Tibial nerve (tissue), 4 donors: Measurements from ENCODE around the gene AAK1. TPM values are rescaled to one million over a fixed set of nuclear protein-coding genes. Genes with fewer than 3 reads are reported as not detected.

Experiments
- DNase-seq, 2 donors: peaks; one replicate each; pipeline ENCODE4 v3.0.0-alpha.2; 2019; ENCODE audit warnings: low spot score in 2 of 2
- H3K27ac ChIP-seq, 4 donors: fragments of 200-600 bp; sonication (generic) in 3 of 4; one replicate each; pipeline ENCODE4 v1.5.1; 2017 to 2019; ENCODE audit warnings: mild to moderate bottlenecking in 1 of 4
- H3K27me3 ChIP-seq, 2 donors: fragments of 200-600 bp; sonication (generic) in 1 of 2; one replicate each; pipeline versions ENCODE4 v1.5.1 to v1.6.0; 2017 to 2019
- H3K36me3 ChIP-seq, 3 donors: fragments of 200-600 bp; sonication (generic); one replicate each; pipeline ENCODE4 v1.5.1; 2018 to 2019
- H3K4me1 ChIP-seq, 4 donors: fragments of 200-600 bp; sonication (generic) in 3 of 4; one replicate each; pipeline ENCODE4 v1.5.1; 2017 to 2019
- H3K4me3 ChIP-seq, 4 donors: fragments of 200-600 bp; sonication (generic) in 3 of 4; one replicate each; pipeline ENCODE4 v1.5.1; 2017 to 2019; ENCODE audit warnings: mild to moderate bottlenecking in 1 of 4, moderate library complexity in 1 of 4
- H3K9me3 ChIP-seq, 4 donors: fragments of 200-600 bp; sonication (generic) in 3 of 4; one replicate each; pipeline ENCODE4 v1.5.1; 2017 to 2019
- EP300 ChIP-seq, 2 donors: sonication (generic); formaldehyde crosslinking; IDR thresholded peaks; one replicate each; pipeline ENCODE4 v1.6.1; 2017; ENCODE audit warnings: antibody characterized with exemption in 2 of 2, mild to moderate bottlenecking in 1 of 2
- POLR2A ChIP-seq, 2 donors: fragments of 450-650 bp; IDR thresholded peaks; one replicate each; pipeline ENCODE4 v1.6.1; 2017; ENCODE audit warnings: antibody characterized with exemption in 2 of 2, mild to moderate bottlenecking in 2 of 2, moderate library complexity in 2 of 2
- WGBS, 2 donors: methylation state at CpG; one replicate each; pipeline ENCODE4 v1.1.5; 2018; 5-methylcytosine and 5-hydroxymethylcytosine counted together
- total RNA-seq, 4 donors: library from RNA; depleted of rRNA; stranded (reverse); fragments of >200 nt; gene quantifications; one replicate each; pipeline ENCODE4 v1.1.0, GENCODE V29; 2016
- TF ChIP-seq, protein P1 (sequence below), 5 experiments: fragments of 200-600 bp in 3 of 5; fragments of 450-650 bp in 2 of 5; sonication (generic) in 3 of 5; IDR thresholded peaks; one replicate each; pipeline ENCODE4 v1.5.1; 2016 to 2019; ENCODE audit warnings: antibody characterized with exemption in 5 of 5, mild to moderate bottlenecking in 3 of 5, moderate library complexity in 2 of 5

The AAK1 gene
- total RNA-seq, 4 donors from 2014 or later, result 29.2 to 70.5 (median 44.5) TPM

- H3K27me3 ChIP-seq, result no peaks in the 10 kb centered on the region
- H3K36me3 ChIP-seq, result peaks cover 0 to 53% (median 0%) of the 10 kb centered on the region in 3 donors
- 56 to 60% methylated on average over 4 of the region's 4 CpGs for WGBS, 2 donors
- DNase-seq, result no peak
- H3K4me3 ChIP-seq, result no peak overlapping the region
- no peak for TF ChIP-seq EP300 (IDR thresholded peaks at IDR 0.05)
- TF ChIP-seq, protein P1, sequence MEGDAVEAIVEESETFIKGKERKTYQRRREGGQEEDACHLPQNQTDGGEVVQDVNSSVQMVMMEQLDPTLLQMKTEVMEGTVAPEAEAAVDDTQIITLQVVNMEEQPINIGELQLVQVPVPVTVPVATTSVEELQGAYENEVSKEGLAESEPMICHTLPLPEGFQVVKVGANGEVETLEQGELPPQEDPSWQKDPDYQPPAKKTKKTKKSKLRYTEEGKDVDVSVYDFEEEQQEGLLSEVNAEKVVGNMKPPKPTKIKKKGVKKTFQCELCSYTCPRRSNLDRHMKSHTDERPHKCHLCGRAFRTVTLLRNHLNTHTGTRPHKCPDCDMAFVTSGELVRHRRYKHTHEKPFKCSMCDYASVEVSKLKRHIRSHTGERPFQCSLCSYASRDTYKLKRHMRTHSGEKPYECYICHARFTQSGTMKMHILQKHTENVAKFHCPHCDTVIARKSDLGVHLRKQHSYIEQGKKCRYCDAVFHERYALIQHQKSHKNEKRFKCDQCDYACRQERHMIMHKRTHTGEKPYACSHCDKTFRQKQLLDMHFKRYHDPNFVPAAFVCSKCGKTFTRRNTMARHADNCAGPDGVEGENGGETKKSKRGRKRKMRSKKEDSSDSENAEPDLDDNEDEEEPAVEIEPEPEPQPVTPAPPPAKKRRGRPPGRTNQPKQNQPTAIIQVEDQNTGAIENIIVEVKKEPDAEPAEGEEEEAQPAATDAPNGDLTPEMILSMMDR (IDR thresholded peaks at IDR 0.05), result no peak
- TF ChIP-seq POLR2A (IDR thresholded peaks at IDR 0.05), result no peak
- H3K4me1 ChIP-seq, result no peaks in the 10 kb centered on the region
- H3K9me3 ChIP-seq, result no peaks in the 10 kb centered on the region
- H3K27ac ChIP-seq, result no peak overlapping the region
Measured at GRCh38 chr2:69483024-69483423, 160.5 kb downstream of the AAK1 start.

DNA sequence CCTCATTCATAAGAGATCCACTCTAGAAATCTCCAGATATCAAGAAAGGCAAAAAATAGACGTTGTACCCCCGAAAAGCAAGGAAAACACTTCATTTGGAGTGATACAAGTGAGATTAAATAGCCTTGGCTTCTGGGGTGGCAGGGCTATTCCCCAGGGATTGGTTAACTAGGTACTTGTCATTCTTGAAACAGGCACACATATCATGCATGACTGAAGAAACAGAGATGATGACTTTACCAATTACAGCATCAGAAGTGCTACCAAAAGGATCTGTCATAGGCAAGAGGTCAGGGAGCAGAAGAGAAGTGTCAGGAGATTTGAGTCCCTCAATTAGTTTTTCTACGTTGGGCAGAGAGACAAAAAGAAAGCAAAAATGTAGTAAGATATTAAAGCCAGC, 161.1 kb downstream of the AAK1 start:
- DNase-seq, result no peak
- Histone ChIP-seq H3K27me3 (no peaks in the 10 kb centered on the region), H3K27ac (no peak overlapping the region), H3K4me3 (no peak overlapping the region), H3K9me3 (no peaks in the 10 kb centered on the region), H3K36me3 (peaks cover 0 to 58% (median 0%) of the 10 kb centered on the region in 3 donors), H3K4me1 (no peaks in the 10 kb centered on the region)
- 77 to 79% methylated on average over 3 of the region's 3 CpGs for WGBS, 2 donors
- no peak for TF ChIP-seq POLR2A (IDR thresholded peaks at IDR 0.05)
- TF ChIP-seq, protein P1 (IDR thresholded peaks at IDR 0.05), result no peak
- no peak for TF ChIP-seq EP300 (IDR thresholded peaks at IDR 0.05)

GRCh38 chr2:69481421-69481820, 162.1 kb downstream of the AAK1 start:
- no peak for DNase-seq
- H3K36me3 ChIP-seq, result peaks cover 0 to 54% (median 0%) of the 10 kb centered on the region in 3 donors
- no peaks in the 10 kb centered on the region for H3K27me3 ChIP-seq
- H3K4me3 ChIP-seq, result no peak overlapping the region
- WGBS, 2 donors, result 100% methylated on average over 1 of the region's 1 CpG
- H3K9me3 ChIP-seq, result no peaks in the 10 kb centered on the region
- H3K4me1 ChIP-seq, result no peaks in the 10 kb centered on the region
- no peak overlapping the region for H3K27ac ChIP-seq
- TF ChIP-seq POLR2A (IDR thresholded peaks at IDR 0.05) (no peak), EP300 (IDR thresholded peaks at IDR 0.05) (no peak)
- TF ChIP-seq, protein P1 (IDR thresholded peaks at IDR 0.05), result no peak

DNA sequence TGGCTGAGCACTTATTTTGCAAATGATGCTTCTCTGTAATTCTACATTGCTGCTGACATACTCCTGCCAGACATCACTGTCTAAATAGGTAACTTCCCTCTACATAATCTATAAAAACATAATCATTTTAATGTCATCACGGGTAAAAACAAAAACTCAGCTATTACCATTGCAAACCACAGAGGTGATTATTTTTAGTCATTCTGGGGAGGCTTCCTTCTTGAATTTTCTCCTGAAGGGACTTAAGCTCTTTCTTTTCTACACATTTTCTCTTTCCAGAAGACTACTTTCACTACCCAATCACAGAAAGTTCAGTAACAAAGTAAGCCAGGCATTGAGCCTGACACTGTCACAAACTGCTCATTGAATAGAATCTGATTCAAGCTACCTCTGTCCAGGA, 165.9 kb downstream of the AAK1 start:
- Histone ChIP-seq H3K27me3 (no peaks in the 10 kb centered on the region), H3K27ac (no peak overlapping the region), H3K36me3 (peaks cover 0 to 68% (median 0%) of the 10 kb centered on the region in 3 donors), H3K9me3 (no peaks in the 10 kb centered on the region), H3K4me1 (no peaks in the 10 kb centered on the region), H3K4me3 (no peak overlapping the region)
- WGBS, 2 donors, result 69 to 78% methylated on average over 1 of the region's 1 CpG
- TF ChIP-seq, protein P1 (IDR thresholded peaks at IDR 0.05), result no peak
- TF ChIP-seq EP300 (IDR thresholded peaks at IDR 0.05) (no peak), POLR2A (IDR thresholded peaks at IDR 0.05) (no peak)
- no peak for DNase-seq

DNA sequence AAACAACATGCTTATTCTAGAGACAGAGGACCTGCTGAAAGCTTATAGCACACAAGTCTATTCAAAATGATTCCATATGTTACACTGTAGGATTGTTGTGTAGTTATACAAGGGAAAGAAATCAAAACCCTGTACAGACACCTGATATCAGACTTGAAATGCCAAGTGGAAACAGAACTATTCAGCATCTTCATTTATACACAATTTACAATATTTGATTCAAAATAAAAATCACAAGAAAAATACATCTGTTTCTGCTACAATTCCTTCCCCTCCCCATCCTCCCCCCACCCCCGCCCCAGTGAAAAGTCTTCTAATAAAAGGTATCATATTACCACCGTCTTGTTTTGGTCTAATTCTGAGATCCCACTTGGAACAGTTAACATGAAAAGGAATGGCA, 168.9 kb downstream of the AAK1 start:
- Histone ChIP-seq H3K4me1 (no peaks in the 10 kb centered on the region), H3K27ac (no peak overlapping the region), H3K9me3 (no peaks in the 10 kb centered on the region), H3K4me3 (no peak overlapping the region), H3K27me3 (no peaks in the 10 kb centered on the region), H3K36me3 (peaks cover 0 to 47% (median 0%) of the 10 kb centered on the region in 3 donors)
- DNase-seq, result no peak
- 69 to 73% methylated on average over 2 of the region's 2 CpGs for WGBS, 2 donors
- no peak for TF ChIP-seq EP300 (IDR thresholded peaks at IDR 0.05)
- TF ChIP-seq POLR2A (IDR thresholded peaks at IDR 0.05), result no peak
- TF ChIP-seq, protein P1 (IDR thresholded peaks at IDR 0.05), result no peak
